GM23338 (cell line): ENCODE measurements around the gene TAS2R3. TPM values are rescaled to one million over a fixed set of nuclear protein-coding genes. Genes with fewer than 3 reads are reported as not detected.
"Not testable (repeated sequence)": the region's sequence is repeated elsewhere in the genome, so short reads cannot be mapped to it uniquely, and the experiment has no call there.

Experiments
- ATAC-seq: fragments of 200-7000 bp; cut with Tn5 transposase; 3 replicates; pipeline ENCODE4 v1.9.1; 2020
- DNase-seq: peaks from one replicate; pipeline ENCODE4 v3.0.0-alpha.2; 2015; ENCODE audit warnings: low spot score
- H2AFZ ChIP-seq: fragments of 200-600 bp; sonication (generic); 2 replicates; pipeline ENCODE4 v1.8.0; 2016; ENCODE audit warnings: antibody characterized with exemption, mild to moderate bottlenecking, moderate library complexity
- H3F3A ChIP-seq: fragments of 200-600 bp; sonication (generic); replicated peaks from 2 replicates; pipeline ENCODE4 v1.8.0; 2017; ENCODE audit warnings: antibody characterized with exemption, mixed run types, low read depth
- H3K27ac ChIP-seq: fragments of 200-600 bp; sonication (generic); 2 replicates; pipeline ENCODE4 v1.6.1; 2016; ENCODE audit warnings: low read depth
- H3K27me3 ChIP-seq: fragments of 200-600 bp; sonication (generic); 2 replicates; pipeline ENCODE4 v1.8.0; 2016; ENCODE audit warnings: mild to moderate bottlenecking, mixed run types, moderate library complexity; ENCODE audit not compliant: insufficient read depth
- H3K36me3 ChIP-seq: fragments of 200-600 bp; sonication (generic); 2 replicates; pipeline ENCODE4 v1.8.0; 2016; ENCODE audit warnings: mild to moderate bottlenecking; ENCODE audit not compliant: insufficient read depth
- H3K4me1 ChIP-seq: fragments of 200-600 bp; sonication (generic); 2 replicates; pipeline ENCODE4 v1.8.0; 2016; ENCODE audit warnings: mild to moderate bottlenecking, moderate library complexity; ENCODE audit not compliant: insufficient read depth
- H3K4me2 ChIP-seq: fragments of 200-600 bp; sonication (generic); 2 replicates; pipeline ENCODE4 v1.7.1; 2017; ENCODE audit warnings: mixed run types
- H3K4me3 ChIP-seq: fragments of 200-600 bp; sonication (generic); 2 replicates; pipeline ENCODE4 v1.6.1; 2016; ENCODE audit warnings: mixed run types
- H3K79me2 ChIP-seq: fragments of 200-600 bp; sonication (generic); replicated peaks from 2 replicates; pipeline ENCODE4 v1.8.0; 2017; ENCODE audit warnings: mild to moderate bottlenecking; ENCODE audit not compliant: insufficient read depth
- H3K9me2 ChIP-seq: fragments of 200-600 bp; sonication (generic); 2 replicates; pipeline ENCODE4 v1.8.0; 2017; ENCODE audit not compliant: insufficient read depth
- H4K20me1 ChIP-seq: fragments of 200-600 bp; sonication (generic); replicated peaks from 2 replicates; pipeline ENCODE4 v1.8.0; 2017; ENCODE audit warnings: mild to moderate bottlenecking; ENCODE audit not compliant: insufficient read depth
- H3K27ac Mint-ChIP-seq: 2 replicates; pipeline ENCODE4 v1.8.0; 2020; ENCODE audit warnings: inconsistent platforms, mild to moderate bottlenecking, moderate library complexity, mixed read lengths
- H3K27me3 Mint-ChIP-seq: 3 replicates; pipeline ENCODE4 v1.8.0; 2022; ENCODE audit warnings: low read depth, mild to moderate bottlenecking, moderate library complexity, mixed read lengths, inconsistent platforms; ENCODE audit not compliant: insufficient read depth, poor library complexity
- H3K36me3 Mint-ChIP-seq: 3 replicates; pipeline ENCODE4 v1.8.0; 2021; ENCODE audit warnings: low read depth, mild to moderate bottlenecking, inconsistent platforms, moderate library complexity, mixed read lengths
- H3K4me1 Mint-ChIP-seq: 3 replicates; pipeline ENCODE4 v1.8.0; 2020; ENCODE audit warnings: mild to moderate bottlenecking, inconsistent platforms, mixed read lengths
- H3K4me3 Mint-ChIP-seq: 3 replicates; pipeline ENCODE4 v1.8.0; 2021; ENCODE audit warnings: moderate library complexity, mild to moderate bottlenecking, inconsistent platforms, mixed read lengths
- H3K9me3 Mint-ChIP-seq: 3 replicates; pipeline ENCODE4 v1.8.0; 2020; ENCODE audit warnings: moderate library complexity, mild to moderate bottlenecking, inconsistent platforms, mixed read lengths
- CTCF ChIP-seq, 2 experiments: fragments of 200-600 bp in 1 of 2; sonication (generic) in 1 of 2; conservative IDR thresholded peaks; 2 replicates each; pipeline versions ENCODE4 v1.5.1 to v1.6.1; 2016 to 2017; ENCODE audit warnings: antibody characterized with exemption in 2 of 2, low read depth in 2 of 2, mild to moderate bottlenecking in 2 of 2, moderate library complexity in 1 of 2
- EZH2 ChIP-seq: fragments of 200-600 bp; sonication (generic); IDR thresholded peaks from one replicate; pipeline ENCODE4 v1.8.0; 2017; ENCODE audit warnings: antibody characterized with exemption, mild to moderate bottlenecking, low read depth; ENCODE audit not compliant: unreplicated experiment
- EZH2phosphoT487 ChIP-seq: fragments of 200-600 bp; sonication (generic); IDR thresholded peaks from one replicate; pipeline ENCODE4 v1.8.1; 2018; ENCODE audit warnings: antibody characterized with exemption; ENCODE audit not compliant: unreplicated experiment
- JUNB ChIP-seq: IDR thresholded peaks from one replicate; pipeline ENCODE4 v1.6.1; 2016; ENCODE audit warnings: antibody characterized with exemption; ENCODE audit not compliant: unreplicated experiment
- POLR2AphosphoS5 ChIP-seq: IDR thresholded peaks from 2 replicates; pipeline ENCODE4 v1.6.1; 2016; ENCODE audit warnings: antibody characterized with exemption, low read depth
- STAT1 ChIP-seq: IDR thresholded peaks from one replicate; pipeline ENCODE4 v1.6.1; 2016; ENCODE audit warnings: antibody characterized with exemption; ENCODE audit not compliant: unreplicated experiment
- polyA plus RNA-seq: library from polyadenylated mRNA; unstranded; fragments of >200 nt; fragmentation: Nextera tagmentation; extraction: Ambion mirVana; gene quantifications from 2 replicates; pipeline ENCODE4 v1.2.1, GENCODE V29; 2016
- total RNA-seq: library from RNA; depleted of rRNA; stranded (reverse); fragments of >200 nt; shearing (Covaris generic); gene quantifications from 2 replicates; pipeline ENCODE4 v1.2.3, GENCODE V29; 2014
- TF ChIP-seq, protein P1 (sequence below): IDR thresholded peaks from one replicate; pipeline ENCODE4 v1.6.1; 2018; ENCODE audit warnings: antibody characterized with exemption; ENCODE audit not compliant: unreplicated experiment

TAS2R3 gene
- total and polyA plus RNA-seq, 2 experiments from 2014 or later, result 6.9 TPM; not detected in 1

DNA sequence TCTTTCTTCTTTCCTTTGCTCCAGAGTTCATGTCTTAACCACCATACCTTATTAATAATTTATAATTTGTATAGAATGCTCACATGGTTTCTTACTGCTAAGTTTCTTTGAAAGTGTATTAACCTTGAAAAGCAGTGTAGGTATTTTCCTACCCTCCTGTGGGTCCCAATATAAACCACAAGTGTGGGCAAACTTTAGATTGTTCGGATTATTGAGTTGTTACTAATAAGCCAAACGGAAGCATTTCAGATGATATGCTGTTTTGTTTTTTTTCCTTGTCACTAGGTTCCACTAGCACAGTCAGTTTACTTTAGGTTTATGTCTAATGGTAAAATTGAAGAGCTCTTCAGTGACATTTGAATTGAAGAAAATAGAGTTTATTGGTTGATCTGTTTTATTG, 15.5 kb upstream of the TAS2R3 start (continued):
- TF ChIP-seq, protein P1, sequence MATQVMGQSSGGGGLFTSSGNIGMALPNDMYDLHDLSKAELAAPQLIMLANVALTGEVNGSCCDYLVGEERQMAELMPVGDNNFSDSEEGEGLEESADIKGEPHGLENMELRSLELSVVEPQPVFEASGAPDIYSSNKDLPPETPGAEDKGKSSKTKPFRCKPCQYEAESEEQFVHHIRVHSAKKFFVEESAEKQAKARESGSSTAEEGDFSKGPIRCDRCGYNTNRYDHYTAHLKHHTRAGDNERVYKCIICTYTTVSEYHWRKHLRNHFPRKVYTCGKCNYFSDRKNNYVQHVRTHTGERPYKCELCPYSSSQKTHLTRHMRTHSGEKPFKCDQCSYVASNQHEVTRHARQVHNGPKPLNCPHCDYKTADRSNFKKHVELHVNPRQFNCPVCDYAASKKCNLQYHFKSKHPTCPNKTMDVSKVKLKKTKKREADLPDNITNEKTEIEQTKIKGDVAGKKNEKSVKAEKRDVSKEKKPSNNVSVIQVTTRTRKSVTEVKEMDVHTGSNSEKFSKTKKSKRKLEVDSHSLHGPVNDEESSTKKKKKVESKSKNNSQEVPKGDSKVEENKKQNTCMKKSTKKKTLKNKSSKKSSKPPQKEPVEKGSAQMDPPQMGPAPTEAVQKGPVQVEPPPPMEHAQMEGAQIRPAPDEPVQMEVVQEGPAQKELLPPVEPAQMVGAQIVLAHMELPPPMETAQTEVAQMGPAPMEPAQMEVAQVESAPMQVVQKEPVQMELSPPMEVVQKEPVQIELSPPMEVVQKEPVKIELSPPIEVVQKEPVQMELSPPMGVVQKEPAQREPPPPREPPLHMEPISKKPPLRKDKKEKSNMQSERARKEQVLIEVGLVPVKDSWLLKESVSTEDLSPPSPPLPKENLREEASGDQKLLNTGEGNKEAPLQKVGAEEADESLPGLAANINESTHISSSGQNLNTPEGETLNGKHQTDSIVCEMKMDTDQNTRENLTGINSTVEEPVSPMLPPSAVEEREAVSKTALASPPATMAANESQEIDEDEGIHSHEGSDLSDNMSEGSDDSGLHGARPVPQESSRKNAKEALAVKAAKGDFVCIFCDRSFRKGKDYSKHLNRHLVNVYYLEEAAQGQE, result no peak
- TF ChIP-seq JUNB, result no peak
- TF ChIP-seq POLR2AphosphoS5, result no peak

DNA sequence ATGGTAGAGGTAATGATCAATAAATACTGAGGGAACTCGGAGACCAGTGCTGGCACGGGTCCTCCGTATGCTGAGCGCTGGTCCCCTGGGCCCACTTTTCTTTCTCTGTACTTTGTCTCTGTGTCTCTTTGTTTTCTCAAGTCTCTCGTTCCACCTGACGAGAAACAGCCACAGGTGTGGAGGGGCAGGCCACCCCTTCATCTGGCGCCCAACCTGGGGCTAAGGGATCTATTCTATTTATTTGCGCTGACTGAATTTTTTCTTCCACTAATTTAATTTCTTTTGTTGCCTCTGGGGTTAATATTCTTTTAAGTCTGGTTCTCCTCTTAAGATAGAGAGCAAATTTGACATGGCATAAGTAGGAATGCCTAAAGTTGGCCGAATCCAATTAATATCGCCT, 12.0 kb upstream of the TAS2R3 start:
- H3K27ac ChIP-seq, H2AFZ ChIP-seq, H3K9me2 ChIP-seq, H3K27me3 ChIP-seq, H3F3A ChIP-seq, ATAC-seq, H3K4me1 Mint-ChIP-seq, H3K79me2 ChIP-seq, H3K4me3 ChIP-seq, H3K27ac Mint-ChIP-seq, H3K4me1 ChIP-seq, H3K27me3 Mint-ChIP-seq, H4K20me1 ChIP-seq, H3K4me2 ChIP-seq, H3K4me3 Mint-ChIP-seq: not testable (repeated sequence)
- Mint-ChIP-seq H3K36me3 (peaks cover 98% of the 10 kb centered on the region), H3K9me3 (peaks cover 30% of the 10 kb centered on the region)
- H3K36me3 ChIP-seq, result peaks cover 72% of the 10 kb centered on the region
- peak; percentile 45 for DNase-seq

- no peak overlapping the region for H3K27ac ChIP-seq
- H3K27me3 Mint-ChIP-seq, result peaks cover 2% of the 10 kb centered on the region
- H3F3A ChIP-seq, result no peaks in the 10 kb centered on the region; the same call in 1 of the 2 replicates
- DNase-seq (peak; percentile 83), ATAC-seq (no peak)
- no peak for TF ChIP-seq EZH2
- TF ChIP-seq POLR2AphosphoS5, result no peak
- TF ChIP-seq, protein P1, result no peak
- no peak for TF ChIP-seq STAT1
- TF ChIP-seq CTCF (conservative IDR thresholded peaks at IDR 0.05; ENCODE audit: low read depth in 2 of 2), result peak; percentile 57 to 67
- no peak for TF ChIP-seq EZH2phosphoT487
- H3K27me3 ChIP-seq, result no peaks in the 10 kb centered on the region
- H3K27ac Mint-ChIP-seq, result no peak overlapping the region
- peaks cover 99% of the 10 kb centered on the region for H3K36me3 Mint-ChIP-seq
- H3K4me1 ChIP-seq, result no peaks in the 10 kb centered on the region
- no peaks in the 10 kb centered on the region for H3K4me1 Mint-ChIP-seq
- H3K9me2 ChIP-seq, result no peaks in the 10 kb centered on the region
- H2AFZ ChIP-seq, result no peak overlapping the region
- peaks cover 5% of the 10 kb centered on the region; the same call in 1 of the 2 replicates for H4K20me1 ChIP-seq
- H3K4me3 ChIP-seq, result no peak overlapping the region
- H3K9me3 Mint-ChIP-seq, result peaks cover 30% of the 10 kb centered on the region
- H3K4me2 ChIP-seq, result no peak overlapping the region
- no peak overlapping the region for H3K4me3 Mint-ChIP-seq
- peaks cover 69% of the 10 kb centered on the region for H3K36me3 ChIP-seq
- peaks cover 8% of the 10 kb centered on the region; the same call in 1 of the 2 replicates for H3K79me2 ChIP-seq
Measured at GRCh38 chr7:141752634-141753033, 11.3 kb upstream of the TAS2R3 start.
